D721Med (cell line): Measurements from ENCODE around the gene GP2.

Experiments
- DNase-seq: peaks from one replicate; pipeline ENCODE4 v3.0.0; 2011; ENCODE audit warnings: low spot score; ENCODE audit not compliant: insufficient read length
- FAIRE-seq: peaks from 2 replicates; lab custom pipeline; 2011; peaks lifted over from hg19 to GRCh38; lab: Jason Lieb, UNC
- TF ChIP-seq, protein P1 (sequence below): IDR thresholded peaks from 2 replicates; pipeline ENCODE4 v1.5.1; 2012; ENCODE audit warnings: mild to moderate bottlenecking, control low read depth; ENCODE audit not compliant: insufficient read depth; ENCODE audit errors: missing control alignments

The GP2 gene

DNA sequence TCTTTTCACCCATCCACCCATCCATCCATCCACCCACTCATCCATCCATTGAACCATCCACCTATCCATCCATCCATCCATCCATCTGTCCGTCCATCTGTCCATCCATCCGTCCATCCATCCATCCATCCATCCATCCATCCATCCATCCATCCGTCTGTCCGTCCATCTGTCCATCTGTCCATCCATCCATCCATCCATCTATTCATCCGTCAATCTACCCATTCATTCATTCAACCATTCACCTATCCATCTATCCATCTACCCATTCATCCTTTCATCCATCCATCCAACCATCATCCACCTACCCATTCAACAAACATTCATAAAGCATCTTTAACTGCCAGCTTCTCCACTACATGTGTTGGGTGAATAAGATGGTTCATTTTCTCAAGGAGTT is 28.9 kb downstream of the GP2 start:
- no peak for FAIRE-seq
- TF ChIP-seq, protein P1, sequence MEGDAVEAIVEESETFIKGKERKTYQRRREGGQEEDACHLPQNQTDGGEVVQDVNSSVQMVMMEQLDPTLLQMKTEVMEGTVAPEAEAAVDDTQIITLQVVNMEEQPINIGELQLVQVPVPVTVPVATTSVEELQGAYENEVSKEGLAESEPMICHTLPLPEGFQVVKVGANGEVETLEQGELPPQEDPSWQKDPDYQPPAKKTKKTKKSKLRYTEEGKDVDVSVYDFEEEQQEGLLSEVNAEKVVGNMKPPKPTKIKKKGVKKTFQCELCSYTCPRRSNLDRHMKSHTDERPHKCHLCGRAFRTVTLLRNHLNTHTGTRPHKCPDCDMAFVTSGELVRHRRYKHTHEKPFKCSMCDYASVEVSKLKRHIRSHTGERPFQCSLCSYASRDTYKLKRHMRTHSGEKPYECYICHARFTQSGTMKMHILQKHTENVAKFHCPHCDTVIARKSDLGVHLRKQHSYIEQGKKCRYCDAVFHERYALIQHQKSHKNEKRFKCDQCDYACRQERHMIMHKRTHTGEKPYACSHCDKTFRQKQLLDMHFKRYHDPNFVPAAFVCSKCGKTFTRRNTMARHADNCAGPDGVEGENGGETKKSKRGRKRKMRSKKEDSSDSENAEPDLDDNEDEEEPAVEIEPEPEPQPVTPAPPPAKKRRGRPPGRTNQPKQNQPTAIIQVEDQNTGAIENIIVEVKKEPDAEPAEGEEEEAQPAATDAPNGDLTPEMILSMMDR, result no peak
- DNase-seq, result no peak

DNA sequence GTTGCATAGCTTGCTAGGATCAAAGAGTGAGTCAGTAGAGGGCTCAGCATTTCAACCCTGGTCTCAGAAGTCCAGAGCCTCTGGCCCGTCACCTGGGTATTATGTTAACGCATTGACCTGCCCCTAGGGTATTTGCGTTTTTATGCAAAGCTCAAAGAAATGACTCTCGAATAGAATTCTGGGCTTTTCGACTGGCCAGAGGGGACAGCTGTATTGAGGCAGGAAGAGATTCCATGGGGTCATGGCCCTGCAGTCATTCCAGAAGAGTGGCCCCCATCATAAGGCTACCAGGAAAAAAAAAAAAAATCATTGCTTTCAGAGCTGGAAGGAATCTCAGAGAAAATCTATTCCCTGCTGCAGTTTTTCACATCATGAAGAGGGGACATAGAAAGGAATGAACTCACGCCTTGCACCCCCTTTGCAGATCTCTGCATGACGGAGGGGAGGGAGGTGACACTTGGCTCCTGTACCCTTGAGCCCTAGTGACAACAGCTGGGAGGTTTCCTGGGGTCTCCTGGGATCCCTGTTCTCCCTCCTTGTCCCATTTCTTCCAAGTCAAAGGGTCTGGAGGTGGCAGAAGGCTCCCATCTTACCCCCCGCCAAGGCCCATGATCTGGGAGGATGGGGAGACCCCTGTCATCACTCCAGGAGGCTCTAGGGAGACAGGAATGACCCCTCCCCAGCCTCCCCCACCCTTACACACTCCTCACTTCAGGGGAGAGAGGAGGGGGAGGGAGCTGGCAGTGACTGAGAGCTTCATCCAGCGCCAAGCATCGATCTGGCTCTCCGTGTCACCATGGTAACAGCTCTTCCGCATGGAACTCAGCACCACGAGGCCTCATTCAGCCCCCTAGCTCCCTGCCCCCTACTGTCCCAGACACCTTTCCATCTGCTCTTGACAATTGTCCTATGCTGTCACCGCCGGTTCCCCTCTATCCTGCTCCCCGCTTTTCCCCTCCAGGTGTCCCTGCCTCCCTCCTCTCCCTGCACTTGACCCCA is 35.8 kb downstream of the GP2 start:
- no peak for FAIRE-seq
- TF ChIP-seq, protein P1, result no peak
- DNase-seq, result no peak

DNA sequence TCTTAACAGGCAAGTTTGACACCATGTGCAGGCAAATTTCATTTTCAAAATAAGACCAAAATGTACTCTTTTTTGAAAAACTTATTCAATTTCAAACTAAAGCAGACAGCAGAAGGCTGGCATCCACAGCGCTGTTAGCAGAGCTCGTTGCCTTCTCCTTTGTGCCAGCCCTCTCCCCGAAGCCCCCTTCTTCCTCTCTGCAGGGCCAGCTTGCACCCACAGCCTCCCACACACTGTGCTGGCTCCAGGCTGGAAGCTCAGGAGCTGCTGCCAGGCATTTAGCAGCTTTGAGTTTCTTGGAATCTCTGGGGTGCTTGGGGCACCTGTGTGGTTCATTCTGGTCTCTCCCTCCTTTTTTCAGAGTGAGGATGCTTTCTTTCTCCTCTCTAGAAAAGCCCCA is 37.7 kb downstream of the GP2 start:
- DNase-seq (no peak), FAIRE-seq (no peak)
- TF ChIP-seq, protein P1, result no peak

DNA sequence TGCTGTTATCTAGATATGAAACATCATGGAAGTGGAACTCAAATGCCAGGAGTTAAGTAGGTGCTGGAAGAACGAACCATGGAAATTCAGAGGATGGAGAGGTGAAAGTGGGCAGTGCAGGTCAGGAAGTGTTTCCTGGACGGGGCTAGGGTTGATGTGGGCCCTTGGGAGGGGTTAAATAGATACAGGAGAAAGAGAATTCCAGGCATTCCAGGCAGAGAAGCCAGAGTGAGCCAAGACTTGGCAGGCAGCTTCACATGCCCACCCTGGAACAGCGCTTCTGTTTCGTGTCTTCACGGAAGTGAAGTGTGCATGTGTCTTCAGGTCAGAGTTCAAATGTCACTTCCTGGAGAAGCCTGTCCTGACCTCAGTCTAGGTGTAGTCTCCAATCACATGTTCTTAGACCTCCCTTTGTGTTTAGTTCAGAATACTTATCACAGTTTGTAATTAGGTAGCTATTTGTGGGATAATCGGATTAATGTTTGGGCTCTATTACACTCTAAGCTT is 41.3 kb downstream of the GP2 start:
- no peak for FAIRE-seq
- TF ChIP-seq, protein P1, result no peak
- no peak for DNase-seq

DNA sequence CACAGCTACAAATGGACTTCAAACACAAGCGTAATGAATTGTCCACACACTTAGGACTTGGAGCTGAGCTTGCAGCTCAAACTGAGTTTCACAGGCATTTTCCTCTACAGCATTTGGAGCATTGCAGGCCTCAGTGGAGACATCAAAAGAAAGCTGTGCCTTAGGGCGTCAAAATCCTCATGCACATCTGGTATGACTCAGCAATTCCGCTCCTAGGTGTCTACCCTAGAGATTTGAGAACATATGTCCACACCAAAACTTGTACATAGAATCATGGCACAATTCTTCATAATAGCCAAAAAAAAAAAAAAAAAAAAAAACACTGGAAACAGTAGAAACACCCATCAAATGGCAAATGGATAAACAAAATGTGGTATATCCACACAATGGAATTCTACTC is 47.1 kb downstream of the GP2 start:
- no peak for DNase-seq
- no peak for FAIRE-seq
- TF ChIP-seq, protein P1, result no peak

DNA sequence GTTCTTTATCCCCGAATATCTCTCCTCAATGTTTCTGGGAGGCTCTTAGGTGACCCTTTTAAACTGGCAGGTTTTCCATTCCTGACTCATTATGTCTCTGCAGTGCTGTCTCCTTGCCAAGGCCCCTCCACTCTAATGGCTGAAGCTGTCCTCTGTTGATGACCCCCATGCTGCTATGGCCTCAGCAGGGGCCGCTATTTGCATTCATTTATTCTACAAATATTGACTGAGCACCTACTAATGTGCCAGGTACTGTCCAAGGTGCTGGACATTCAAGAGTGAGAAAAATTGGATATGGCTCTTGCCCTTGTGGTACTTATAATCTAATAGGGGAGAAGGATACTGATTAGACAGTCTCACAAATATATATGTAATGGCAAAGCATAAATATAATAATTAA is 55.4 kb downstream of the GP2 start:
- FAIRE-seq, result no peak
- TF ChIP-seq, protein P1, result no peak

DNA sequence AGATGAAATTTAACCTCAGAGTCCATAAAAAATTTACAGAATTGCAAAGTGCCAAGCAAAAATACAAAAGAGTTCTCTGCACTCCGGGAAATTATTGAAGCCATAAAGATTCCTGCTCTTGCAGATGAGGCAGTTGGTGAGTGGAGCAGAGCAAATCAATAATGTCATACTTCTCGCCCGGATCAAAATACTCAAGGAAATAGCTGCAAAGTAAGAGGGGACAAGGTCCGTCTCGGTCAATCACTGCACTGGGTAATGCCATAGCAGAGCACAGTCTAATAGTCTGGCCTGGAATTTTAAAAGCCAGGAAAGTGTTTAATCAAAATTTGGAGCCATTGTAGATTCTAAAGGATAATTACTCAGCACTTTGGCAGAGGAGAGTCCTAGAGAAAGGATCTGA is 58.9 kb downstream of the GP2 start:
- TF ChIP-seq, protein P1, result no peak
- no peak for FAIRE-seq
- DNase-seq, result no peak

More for the DNA sequence above, 55.4 kb downstream of the GP2 start:
- DNase-seq, result no peak
